Glomerular endothelial cell (primary cell): Measurements from ENCODE around the gene KCND3. TPM values are rescaled to one million over a fixed set of nuclear protein-coding genes. Genes with fewer than 3 reads are reported as not detected.

Source experiments
- DNase-seq: peaks from one replicate; pipeline ENCODE4 v3.0.0-alpha.2; 2011; ENCODE audit warnings: low read depth, low spot score; ENCODE audit errors: extremely low read depth
- total RNA-seq: library from RNA; depleted of rRNA; stranded (reverse); fragments of >200 nt; gene quantifications from 2 replicates; pipeline ENCODE4 v1.2.3, GENCODE V29; 2015

Gene KCND3
- total RNA-seq, 1 donor from 2014 or later, result not detected

DNA sequence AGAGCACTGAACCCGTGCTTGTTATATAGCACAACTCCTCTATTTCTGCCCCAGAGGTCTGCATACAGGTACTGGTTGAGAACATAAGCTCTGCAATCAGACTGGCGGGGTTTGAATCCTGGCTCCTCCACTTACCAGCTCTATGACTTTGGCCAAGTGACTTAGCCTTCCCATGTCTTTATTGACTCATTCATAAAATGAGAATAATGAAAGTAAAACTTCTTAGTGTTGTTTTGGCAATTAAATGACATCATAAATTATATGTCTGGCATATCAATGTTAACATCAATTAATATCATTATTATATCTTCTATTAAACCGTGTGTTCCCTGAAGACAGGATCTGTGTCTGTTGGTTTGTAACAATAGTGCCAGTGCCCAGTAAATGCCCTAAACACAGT lies 254.6 kb downstream of the KCND3 start:
- no peak for DNase-seq

DNA sequence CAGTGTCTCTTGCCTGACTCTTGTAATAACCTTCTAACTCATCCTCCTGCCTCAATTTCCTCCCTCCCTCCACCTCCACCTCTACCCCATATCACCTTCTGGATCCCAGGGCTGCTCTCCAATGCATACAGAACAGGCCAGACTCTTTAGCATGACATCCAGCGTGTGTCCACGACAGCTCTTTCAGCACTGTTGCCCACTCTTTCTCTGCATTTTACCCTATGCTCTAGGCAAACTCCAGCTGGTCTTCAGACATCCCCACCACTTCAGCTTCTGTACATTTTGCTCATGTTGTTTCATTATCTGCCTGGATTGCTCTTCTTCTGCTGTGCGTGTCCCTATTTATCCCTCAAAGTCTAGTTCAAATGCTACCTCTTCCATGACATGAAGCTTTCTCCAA lies 255.0 kb downstream of the KCND3 start:
- DNase-seq, result no peak

GRCh38 chr1:111733992-111734341 lies 255.5 kb downstream of the KCND3 start:
- DNase-seq, result no peak

DNA sequence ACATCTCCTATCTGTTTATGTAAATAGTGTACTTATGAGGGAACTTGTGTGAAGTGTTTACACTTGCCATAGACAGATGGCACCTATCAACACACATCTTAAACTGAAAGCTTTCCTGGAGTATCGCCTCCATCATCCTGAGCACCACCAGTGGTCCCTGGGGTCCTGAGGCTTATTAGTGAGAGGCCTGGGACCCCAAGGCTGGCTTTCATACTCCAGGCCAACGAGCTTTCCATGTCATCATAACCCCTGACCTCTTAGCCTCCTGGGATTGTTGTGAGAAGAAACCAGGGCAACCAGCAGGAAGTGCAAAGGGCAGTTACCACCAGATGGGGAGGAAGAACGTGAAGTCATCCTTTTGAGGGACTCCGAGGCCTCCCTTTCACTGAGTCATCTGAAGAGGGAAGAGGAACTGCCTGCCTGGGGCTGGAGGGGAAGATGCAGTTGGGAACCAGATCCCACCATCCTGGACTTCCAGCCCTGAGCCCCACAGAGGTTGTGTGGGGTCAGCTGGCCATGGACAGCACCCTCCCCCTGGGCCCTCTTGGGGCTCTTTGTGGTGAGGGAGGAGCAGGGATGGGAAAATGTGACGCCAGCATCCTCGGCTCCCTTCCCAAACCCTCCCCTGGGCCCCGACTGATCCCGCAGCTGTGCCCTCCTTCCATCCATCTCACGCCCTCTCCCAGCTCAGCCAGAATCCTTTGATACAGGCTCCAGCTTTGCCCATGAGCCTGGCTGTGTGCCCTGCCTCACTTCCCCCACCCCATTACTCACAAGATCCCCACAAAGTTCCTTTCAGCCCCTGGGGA lies 256.1 kb downstream of the KCND3 start:
- peak; percentile 89 for DNase-seq

GRCh38 chr1:111732718-111733117 lies 256.8 kb downstream of the KCND3 start:
- DNase-seq, result no peak

DNA sequence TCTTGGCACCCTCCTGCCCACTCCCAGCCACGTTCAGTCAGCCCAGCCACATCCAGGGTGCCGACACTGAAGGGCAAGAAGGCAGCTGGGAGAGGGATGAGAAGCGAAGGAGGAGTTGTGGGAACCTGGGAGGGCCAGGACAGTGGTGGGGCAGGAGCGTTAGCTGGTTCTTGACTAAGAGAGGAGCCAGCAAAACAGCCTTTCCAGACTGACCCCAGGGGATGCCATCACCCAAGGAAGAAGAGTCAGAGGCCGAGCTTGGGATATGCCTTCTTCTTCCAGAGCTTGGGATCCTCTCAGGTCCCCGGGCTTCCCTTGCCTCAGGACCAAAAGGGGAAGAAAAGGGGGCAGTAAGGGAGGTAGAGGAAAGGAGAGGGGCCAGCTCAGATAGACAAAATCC lies 257.5 kb downstream of the KCND3 start:
- no peak for DNase-seq

- DNase-seq, result no peak
Observed at GRCh38 chr1:111730706-111731105, 258.8 kb downstream of the KCND3 start.

- no peak for DNase-seq
Observed at GRCh38 chr1:111729946-111730681, 259.4 kb downstream of the KCND3 start.

DNA sequence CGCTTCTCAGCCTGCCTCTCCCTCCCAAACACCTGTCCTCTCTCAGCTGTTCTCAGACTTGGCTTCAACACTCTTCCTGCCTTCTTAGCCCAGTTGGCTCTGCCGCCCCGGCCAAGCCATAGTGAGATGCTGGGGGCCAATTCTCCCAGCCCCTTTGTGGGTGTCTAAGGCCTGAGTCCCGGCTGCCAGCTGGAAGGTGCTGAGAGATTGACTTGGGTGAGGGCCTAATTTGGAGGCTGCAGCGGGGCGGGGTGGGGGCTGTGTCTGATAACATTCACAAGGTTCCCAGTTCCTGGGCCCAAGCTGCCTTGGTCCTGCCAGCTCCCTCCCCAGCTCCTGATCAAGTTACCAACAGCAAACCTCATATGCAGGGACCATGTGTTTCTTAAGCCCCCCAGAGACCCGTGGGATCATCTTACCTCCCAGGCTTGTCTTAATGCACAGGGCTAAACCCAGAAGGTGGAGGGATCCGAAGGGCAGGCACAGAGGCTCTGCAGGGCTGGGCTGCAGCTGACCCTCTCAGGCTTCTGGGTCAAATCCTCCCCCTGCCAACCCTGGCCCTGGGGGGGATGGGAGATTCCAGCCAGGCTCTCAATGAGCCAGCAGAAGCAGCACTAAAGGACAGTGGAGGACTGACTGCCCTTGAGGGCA lies 260.1 kb downstream of the KCND3 start:
- DNase-seq, result no peak

GRCh38 chr1:111727056-111727455 lies 262.4 kb downstream of the KCND3 start:
- DNase-seq, result no peak

- DNase-seq, result no peak
Observed at GRCh38 chr1:111725192-111725591, 264.3 kb downstream of the KCND3 start.

- DNase-seq, result no peak
Observed at GRCh38 chr1:111723871-111724270, 265.6 kb downstream of the KCND3 start.

DNA sequence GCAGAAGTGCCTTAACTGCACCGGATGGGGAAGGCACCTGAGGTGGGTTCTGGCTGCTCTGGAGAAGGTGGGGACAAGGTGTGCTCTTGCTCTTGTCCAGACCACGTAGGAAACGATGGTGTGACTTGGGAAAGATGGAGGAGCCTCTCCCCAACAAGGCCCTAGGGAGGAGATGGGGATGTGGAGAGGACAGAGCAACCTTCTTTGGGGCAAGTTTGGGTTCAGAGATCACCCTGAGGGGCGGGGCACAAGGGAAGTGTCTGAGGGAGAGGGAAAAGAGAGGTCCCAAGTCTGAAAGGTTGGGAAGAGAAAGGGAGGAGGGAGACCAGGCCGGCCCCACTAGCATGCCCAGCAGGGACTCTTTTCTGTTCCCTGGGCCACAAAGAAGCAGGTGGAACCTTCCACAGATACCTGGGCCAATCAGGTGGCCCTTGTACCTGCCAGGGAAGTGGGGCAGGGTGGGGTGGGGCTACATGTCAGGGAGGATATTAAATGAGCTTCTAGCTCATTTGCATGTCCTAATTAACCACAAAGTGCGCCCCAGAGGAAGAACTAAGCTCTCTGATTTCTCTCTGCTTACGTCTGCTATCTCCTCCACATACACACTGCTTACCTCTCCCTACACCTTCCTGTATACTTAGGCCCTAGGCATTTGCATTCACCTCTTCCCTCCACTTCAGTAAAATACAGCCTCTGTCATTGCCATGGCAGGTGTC lies 266.2 kb downstream of the KCND3 start:
- DNase-seq, result no peak

GRCh38 chr1:111720977-111721786 lies 268.3 kb downstream of the KCND3 start:
- no peak for DNase-seq

Other genes starting within 250 kb of the KCND3 start
- 19.9 and 23.1 TPM in 2 replicates for gene DDX20, start 233.8 kb downstream of the KCND3 start, total RNA-seq